Retinal pigment epithelial cell (primary cell): Measurements from ENCODE around the gene TWF2.

Experiments used
- DNase-seq: peaks from one replicate; pipeline ENCODE4 v3.0.0-alpha.2; 2010; ENCODE audit warnings: low read depth
- H3K4me3 ChIP-seq: 2 replicates; pipeline ENCODE4 v1.5.1; 2011; ENCODE audit warnings: mild to moderate bottlenecking, low read length, control low read depth, moderate library complexity
- TF ChIP-seq, protein P1 (sequence below): conservative IDR thresholded peaks from 2 replicates; pipeline ENCODE4 v1.5.1; 2011; ENCODE audit warnings: low read depth, low read length, control low read depth, inconsistent platforms

Gene TWF2

GRCh38 chr3:52217409-52217805 is 21.6 kb downstream of the TWF2 start:
- DNase-seq = no peak
- H3K4me3 ChIP-seq = no peak overlapping the region
- TF ChIP-seq, protein P1, sequence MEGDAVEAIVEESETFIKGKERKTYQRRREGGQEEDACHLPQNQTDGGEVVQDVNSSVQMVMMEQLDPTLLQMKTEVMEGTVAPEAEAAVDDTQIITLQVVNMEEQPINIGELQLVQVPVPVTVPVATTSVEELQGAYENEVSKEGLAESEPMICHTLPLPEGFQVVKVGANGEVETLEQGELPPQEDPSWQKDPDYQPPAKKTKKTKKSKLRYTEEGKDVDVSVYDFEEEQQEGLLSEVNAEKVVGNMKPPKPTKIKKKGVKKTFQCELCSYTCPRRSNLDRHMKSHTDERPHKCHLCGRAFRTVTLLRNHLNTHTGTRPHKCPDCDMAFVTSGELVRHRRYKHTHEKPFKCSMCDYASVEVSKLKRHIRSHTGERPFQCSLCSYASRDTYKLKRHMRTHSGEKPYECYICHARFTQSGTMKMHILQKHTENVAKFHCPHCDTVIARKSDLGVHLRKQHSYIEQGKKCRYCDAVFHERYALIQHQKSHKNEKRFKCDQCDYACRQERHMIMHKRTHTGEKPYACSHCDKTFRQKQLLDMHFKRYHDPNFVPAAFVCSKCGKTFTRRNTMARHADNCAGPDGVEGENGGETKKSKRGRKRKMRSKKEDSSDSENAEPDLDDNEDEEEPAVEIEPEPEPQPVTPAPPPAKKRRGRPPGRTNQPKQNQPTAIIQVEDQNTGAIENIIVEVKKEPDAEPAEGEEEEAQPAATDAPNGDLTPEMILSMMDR = no peak

GRCh38 chr3:52216585-52217408 is 22.2 kb downstream of the TWF2 start:
- TF ChIP-seq, protein P1 = no peak
- H3K4me3 ChIP-seq = no peak overlapping the region
- DNase-seq = no peak

GRCh38 chr3:52215351-52215750 is 23.6 kb downstream of the TWF2 start:
- no peak overlapping the region for H3K4me3 ChIP-seq
- TF ChIP-seq, protein P1 = no peak
- DNase-seq = no peak

DNA sequence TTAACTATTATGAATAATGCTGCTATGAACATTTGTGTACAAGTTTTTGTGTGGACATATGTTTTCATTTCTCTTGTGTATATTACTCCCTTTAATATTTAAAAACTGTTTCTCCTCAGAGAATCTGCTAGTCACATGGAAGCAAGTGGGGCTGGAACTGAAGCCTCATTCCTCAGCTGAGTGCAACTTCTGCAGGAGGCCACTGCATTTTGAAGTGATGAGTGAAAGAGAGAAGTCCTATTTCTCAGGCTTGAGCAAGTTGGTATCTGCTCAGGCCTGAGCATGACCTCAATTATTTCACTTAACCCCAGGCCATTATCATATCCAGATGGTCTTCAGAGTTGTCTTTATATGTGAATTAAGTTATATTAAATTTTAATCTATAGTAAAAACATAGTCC is 25.1 kb downstream of the TWF2 start:
- TF ChIP-seq, protein P1 = no peak
- H3K4me3 ChIP-seq = no peak overlapping the region
- DNase-seq = no peak

DNA sequence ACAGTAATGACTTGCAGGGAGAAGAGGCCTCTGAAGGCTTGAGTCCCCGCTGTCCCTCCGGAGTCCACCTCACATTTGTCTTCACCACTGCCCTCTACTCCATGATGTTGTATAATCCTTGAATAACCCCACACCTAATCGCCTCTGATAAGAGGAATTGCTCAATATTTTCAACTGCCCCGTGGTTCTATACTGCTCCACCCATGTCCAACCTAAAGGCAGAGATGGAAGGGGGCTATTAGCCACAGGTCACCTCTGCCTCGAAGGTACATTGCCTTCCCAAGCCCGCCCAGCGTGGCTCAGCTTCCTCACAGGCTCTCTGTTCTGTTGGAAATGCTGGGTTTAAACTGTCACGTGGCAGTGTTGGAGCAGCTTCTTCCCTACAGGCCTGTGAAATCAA is 26.0 kb downstream of the TWF2 start:
- no peak for DNase-seq
- H3K4me3 ChIP-seq = no peak overlapping the region
- TF ChIP-seq, protein P1 = no peak

DNA sequence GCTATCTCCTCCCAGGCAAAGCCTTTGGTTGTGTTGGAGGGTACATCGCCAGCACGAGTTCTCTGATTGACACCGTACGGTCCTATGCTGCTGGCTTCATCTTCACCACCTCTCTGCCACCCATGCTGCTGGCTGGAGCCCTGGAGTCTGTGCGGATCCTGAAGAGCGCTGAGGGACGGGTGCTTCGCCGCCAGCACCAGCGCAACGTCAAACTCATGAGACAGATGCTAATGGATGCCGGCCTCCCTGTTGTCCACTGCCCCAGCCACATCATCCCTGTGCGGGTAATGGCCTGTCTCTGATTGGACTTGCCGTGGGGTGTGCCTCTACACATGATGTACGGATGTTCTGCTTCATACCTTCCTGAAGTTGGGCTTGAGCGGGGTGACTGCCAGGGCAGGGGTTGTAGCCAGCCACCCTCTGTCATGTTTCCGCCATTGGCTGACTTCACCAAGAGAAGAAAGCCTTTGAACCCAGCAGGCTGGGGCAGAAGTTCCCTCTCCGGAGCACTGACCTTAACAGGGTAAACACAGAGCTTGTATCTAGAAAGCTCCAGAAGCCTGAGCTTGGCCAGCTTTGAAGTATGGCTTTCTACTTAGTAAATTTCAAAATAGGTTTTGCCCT is 27.6 kb downstream of the TWF2 start:
- TF ChIP-seq, protein P1 = no peak
- H3K4me3 ChIP-seq = no peak overlapping the region

More for the DNA sequence above, 27.6 kb downstream of the TWF2 start:
- DNase-seq = no peak
